ENCODE data around the gene HOXA9.

GRCh38 chr7:27149842-27150567 lies 15.3 kb downstream of the HOXA9 start:
- TF ChIP-seq, protein P1, sequence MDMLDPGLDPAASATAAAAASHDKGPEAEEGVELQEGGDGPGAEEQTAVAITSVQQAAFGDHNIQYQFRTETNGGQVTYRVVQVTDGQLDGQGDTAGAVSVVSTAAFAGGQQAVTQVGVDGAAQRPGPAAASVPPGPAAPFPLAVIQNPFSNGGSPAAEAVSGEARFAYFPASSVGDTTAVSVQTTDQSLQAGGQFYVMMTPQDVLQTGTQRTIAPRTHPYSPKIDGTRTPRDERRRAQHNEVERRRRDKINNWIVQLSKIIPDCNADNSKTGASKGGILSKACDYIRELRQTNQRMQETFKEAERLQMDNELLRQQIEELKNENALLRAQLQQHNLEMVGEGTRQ (IDR thresholded peaks at IDR 0.05; ENCODE audit: borderline replicate concordance, low read depth, low read length) = no peak
- no peak for TF ChIP-seq EZH2 (IDR thresholded peaks at IDR 0.05; ENCODE audit: borderline replicate concordance, control insufficient read depth, low read depth, low read length)
- no peak for TF ChIP-seq NFYB (IDR thresholded peaks at IDR 0.05; ENCODE audit: insufficient read depth, low read depth, low read length)
- TF ChIP-seq FOXM1 (IDR thresholded peaks at IDR 0.05; ENCODE audit: low read depth, low read length) = no peak
- TF ChIP-seq, protein P2, sequence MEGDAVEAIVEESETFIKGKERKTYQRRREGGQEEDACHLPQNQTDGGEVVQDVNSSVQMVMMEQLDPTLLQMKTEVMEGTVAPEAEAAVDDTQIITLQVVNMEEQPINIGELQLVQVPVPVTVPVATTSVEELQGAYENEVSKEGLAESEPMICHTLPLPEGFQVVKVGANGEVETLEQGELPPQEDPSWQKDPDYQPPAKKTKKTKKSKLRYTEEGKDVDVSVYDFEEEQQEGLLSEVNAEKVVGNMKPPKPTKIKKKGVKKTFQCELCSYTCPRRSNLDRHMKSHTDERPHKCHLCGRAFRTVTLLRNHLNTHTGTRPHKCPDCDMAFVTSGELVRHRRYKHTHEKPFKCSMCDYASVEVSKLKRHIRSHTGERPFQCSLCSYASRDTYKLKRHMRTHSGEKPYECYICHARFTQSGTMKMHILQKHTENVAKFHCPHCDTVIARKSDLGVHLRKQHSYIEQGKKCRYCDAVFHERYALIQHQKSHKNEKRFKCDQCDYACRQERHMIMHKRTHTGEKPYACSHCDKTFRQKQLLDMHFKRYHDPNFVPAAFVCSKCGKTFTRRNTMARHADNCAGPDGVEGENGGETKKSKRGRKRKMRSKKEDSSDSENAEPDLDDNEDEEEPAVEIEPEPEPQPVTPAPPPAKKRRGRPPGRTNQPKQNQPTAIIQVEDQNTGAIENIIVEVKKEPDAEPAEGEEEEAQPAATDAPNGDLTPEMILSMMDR (IDR thresholded peaks at IDR 0.05 in 2 of 3, conservative IDR thresholded peaks at IDR 0.05 in 1 of 3; ENCODE audit: control insufficient read depth in 2 of 3, extremely low read depth in 1 of 3, insufficient read depth in 1 of 3, low read depth in 3 of 3, low read length in 3 of 3) = no peak
- TF ChIP-seq NRF1 (conservative IDR thresholded peaks at IDR 0.05; ENCODE audit: low read depth, low read length) = no peak
- TF ChIP-seq CEBPB (IDR thresholded peaks at IDR 0.05; ENCODE audit: borderline replicate concordance in 1 of 2, low read depth in 2 of 2, low read length in 2 of 2) = no peak
- no peak for TF ChIP-seq CBX3 (IDR thresholded peaks at IDR 0.05; ENCODE audit: borderline replicate concordance, low read depth)
- TF ChIP-seq REST (IDR thresholded peaks at IDR 0.05; ENCODE audit: low read depth, low read length) = no peak
- no peak for TF ChIP-seq EP300 (IDR thresholded peaks at IDR 0.05; ENCODE audit: borderline replicate concordance in 1 of 2, control insufficient read depth in 1 of 2, low read depth in 2 of 2, low read length in 2 of 2)
- TF ChIP-seq SIX5 (IDR thresholded peaks at IDR 0.05; ENCODE audit: low read depth, low read length, severe bottlenecking) = no peak
- TF ChIP-seq MTA3 (IDR thresholded peaks at IDR 0.05; ENCODE audit: borderline replicate concordance, low read length) = no peak

Data from GM12878 (cell line).